NCI-H1048 (cell line): ENCODE results near the gene MEF2C.

ENCODE experiments used
- DNase-seq: peaks from one replicate; lab custom pipeline; 2025; lab: John Stamatoyannopoulos, UW

The MEF2C gene

GRCh38 chr5:88688156-88688983, 194.6 kb downstream of the MEF2C start:
- DNase-seq: no peak

- no peak for DNase-seq
Observed at GRCh38 chr5:88687373-88687911, 195.5 kb downstream of the MEF2C start.

DNA sequence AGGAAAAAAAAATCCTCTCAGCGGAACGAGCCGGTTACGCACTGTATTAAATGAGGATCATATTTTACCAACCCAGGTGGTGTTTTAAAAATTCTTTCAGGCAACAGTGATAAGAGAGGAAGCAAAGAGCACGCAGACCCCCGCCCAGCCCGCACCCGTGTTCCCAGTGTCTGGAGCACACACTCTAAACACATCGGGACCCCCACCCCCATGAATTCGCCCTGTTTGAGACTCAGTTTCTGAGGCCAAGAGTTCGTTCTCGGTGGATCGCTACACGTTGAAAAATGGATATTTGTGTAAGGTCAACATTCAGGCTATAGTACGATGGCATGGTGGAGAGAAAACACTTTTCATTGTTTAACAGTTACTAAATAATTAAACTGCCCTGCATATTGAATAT, 196.3 kb downstream of the MEF2C start:
- no peak for DNase-seq

- no peak for DNase-seq
Observed at GRCh38 chr5:88685591-88686541, 197.1 kb downstream of the MEF2C start.

- DNase-seq: peak; percentile 54
Observed at GRCh38 chr5:88683506-88684135, 199.4 kb downstream of the MEF2C start.

DNA sequence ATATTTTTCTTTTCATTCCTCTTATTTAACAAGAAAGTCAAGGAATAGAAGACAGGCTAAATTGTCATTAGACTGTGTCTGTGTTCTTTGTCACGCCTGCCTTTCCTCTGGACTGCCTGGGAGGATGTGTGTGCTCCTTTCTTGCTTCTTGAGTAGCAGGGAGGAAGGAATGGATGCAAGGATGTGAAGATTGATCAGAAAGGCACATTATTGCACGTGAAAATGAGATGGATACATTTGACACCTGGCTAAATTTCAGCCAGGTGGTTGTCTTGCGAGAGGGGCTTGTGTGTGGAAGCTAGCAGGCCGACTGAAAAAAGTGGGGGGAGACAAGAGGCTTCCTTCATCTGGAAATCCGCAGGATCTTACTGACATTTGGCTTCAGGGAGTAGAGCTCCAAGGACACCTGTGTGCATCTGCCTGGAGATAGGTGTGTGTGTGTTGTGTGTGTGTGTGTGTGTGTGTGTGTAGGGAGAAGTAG, 200.1 kb downstream of the MEF2C start:
- DNase-seq: no peak

DNA sequence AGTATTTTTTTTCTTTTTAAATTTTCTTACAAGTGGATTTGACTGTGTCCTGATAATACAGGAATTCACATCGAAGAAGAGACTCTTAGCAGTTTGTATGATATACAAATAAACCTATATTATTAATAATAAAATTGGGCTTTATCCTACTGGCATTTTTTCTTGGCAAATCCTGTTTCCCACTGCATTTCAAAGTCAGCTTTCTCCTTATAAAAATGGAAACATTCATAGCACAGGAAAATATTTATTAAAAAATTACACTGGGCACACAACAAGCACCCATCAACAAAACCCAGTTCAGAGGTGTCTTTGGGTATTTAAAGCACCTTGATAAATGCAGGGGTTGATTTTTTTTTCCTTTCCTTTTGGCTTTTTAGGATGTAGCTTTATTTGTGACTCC, 200.9 kb downstream of the MEF2C start:
- no peak for DNase-seq

- DNase-seq: no peak
Observed at GRCh38 chr5:88681211-88681803, 201.7 kb downstream of the MEF2C start.

- peak; percentile 85 for DNase-seq
Observed at GRCh38 chr5:88680253-88681132, 202.5 kb downstream of the MEF2C start.

DNA sequence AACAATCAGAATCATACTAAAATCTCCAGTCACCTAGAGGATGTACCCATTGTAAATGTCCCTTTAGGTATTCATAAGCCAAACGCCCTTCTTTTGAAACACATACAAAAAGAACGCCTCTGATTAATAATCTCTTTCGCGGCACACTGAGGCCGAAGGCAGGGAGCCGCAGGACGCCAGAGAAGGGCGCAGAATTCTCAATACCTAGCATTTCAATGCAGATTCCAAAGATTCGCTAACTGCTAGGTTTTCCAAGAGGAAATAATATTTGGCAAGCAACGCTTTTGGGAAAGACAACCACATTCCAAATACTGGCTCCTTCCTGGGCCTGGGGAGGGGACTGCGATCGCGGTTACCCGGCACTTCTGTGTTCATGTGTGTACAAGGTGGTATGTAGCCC, 203.3 kb downstream of the MEF2C start:
- no peak for DNase-seq

- no peak for DNase-seq
Observed at GRCh38 chr5:88678770-88679381, 204.1 kb downstream of the MEF2C start.

GRCh38 chr5:88677943-88678769, 204.8 kb downstream of the MEF2C start:
- DNase-seq: no peak

- no peak for DNase-seq
Observed at GRCh38 chr5:88677376-88677895, 205.5 kb downstream of the MEF2C start.

DNA sequence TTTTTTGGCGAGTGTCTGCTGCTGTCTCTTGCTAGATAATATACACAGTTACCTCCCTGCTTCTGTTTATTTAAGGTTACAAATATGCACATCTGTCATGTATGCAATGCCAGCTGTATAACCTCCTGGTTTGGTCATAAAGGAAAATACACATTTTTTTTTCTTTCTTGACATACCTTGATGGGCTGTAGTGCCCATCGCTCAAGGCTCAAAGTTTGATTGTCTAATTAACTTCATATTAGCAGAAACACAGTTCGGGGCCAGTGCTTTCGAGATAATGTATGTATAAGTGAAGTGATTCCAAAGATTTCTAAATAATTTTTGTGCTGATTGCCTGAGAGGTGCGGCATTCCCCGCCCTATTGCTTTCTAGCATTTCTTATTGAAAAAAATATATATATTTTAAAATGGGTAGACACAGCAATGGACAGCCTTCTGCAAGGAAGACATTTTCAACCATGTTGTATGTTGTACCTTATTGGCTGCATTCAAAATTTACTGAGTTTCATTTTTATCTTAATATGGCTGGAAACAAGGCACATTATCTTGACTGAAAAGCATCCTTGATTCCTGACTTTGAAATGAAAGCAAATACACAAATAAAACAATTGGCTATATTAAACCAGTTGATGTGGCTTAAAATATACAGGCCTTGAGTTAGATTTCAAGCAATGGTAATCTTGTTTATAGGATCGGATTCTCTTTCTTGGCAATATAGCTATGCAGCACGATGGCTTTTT, 206.2 kb downstream of the MEF2C start:
- DNase-seq: no peak

DNA sequence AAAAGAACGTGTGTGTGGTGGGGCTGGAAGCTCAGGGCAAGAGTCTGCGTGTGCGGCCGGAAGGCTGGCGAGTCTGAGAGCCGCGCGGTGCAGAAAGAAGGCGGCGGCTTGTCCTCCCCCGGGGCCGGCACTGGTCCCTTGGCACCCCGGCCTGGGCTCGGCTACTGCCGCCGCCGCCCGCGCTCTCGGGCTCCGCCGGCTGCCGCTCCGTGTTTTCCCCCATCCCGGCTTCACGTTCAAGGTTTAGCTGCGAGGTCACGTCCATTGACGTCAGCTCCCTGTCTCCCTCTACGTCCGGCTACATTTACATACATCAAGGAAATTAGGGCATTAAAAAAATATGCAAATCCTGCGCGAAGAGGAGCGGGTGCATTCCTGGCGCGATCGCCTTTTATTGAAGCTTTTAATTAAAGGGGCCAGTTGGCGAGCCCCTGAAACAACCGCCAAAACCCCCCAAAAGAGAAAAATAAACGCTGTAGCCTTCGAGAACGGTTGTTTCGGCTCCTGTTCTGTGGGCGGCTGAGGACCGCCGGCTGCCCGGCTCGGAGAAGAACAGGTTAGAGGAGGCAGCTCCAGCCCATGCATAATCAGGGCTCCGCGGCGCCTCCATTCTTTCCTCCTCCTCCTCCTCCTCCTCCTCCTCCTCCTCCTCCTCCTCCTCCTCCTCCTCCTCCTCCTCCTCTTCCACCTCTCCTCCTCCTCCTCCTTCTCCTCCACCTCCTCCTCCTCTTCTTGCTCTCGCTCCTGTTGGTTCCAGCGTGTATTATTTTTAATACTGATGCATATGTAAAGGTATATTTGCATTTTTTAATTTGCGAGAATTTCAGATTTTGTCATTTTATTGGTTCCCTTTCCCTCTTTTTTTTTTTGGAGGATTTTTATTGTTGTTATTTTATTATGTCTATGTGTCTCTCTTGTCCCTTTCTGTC, 207.0 kb downstream of the MEF2C start:
- peak; percentile 92 for DNase-seq

DNA sequence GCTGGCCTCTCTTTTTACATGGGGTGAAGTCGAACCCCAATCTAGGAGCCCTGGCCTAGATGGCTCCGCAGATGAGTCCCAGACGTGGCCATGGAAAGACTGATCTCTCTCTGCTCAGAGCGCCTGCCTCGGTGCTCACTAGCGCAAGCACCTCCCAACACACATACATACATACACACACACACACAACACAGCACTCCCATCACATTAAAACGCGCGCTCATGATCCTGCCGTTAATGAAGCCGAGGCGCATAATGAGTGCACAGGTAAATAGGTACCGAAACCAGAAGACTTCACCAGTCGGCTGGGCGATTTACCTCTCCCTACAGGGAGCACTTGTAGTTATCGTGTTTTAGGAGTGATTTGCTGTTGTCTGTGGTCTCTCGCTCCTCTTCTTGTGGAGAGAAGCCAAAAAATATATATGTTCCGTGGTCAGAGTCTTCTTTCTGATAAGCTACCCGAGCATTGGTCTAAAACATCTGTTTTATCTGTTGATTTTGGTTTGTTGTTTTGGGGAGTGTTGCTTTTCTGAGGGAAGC, 207.7 kb downstream of the MEF2C start:
- DNase-seq: no peak
